Caco-2 (cell line): Measurements from ENCODE around the gene ZMYND8. TPM values are rescaled to one million over a fixed set of nuclear protein-coding genes. Genes with fewer than 3 reads are reported as not detected.

Experiments used
- BruUV-seq: library from RNA; stranded (reverse); fragments of 400-500 nt; replicated peaks from 2 replicates; lab custom pipeline; 2021; lab: Mats Ljungman, UMichigan
- CTCF ChIA-PET: fragments of 300-600 bp; sonication (Branson Sonifier 250); formaldehyde crosslinking; loops from one replicate; lab custom pipeline; 2022; ENCODE audit warnings: antibody characterized with exemption; lab: Charles Lee
- POLR2A ChIA-PET: fragments of 300-600 bp; sonication (Branson Sonifier 250); formaldehyde crosslinking; loops from one replicate; lab custom pipeline; 2022; ENCODE audit warnings: antibody characterized with exemption; lab: Charles Lee
- DNase-seq, 2 experiments: peaks; one replicate each; pipeline versions ENCODE4 v3.0.0 to v3.0.0-alpha.2; 2020 to 2022
- H3K27me3 ChIP-seq: replicated peaks from 2 replicates; pipeline ENCODE4 v1.6.0; 2011; ENCODE audit warnings: low read length; ENCODE audit not compliant: control insufficient read depth, insufficient read depth
- H3K36me3 ChIP-seq: 2 replicates; pipeline ENCODE4 v1.5.1; 2011; ENCODE audit warnings: low read length; ENCODE audit not compliant: control insufficient read depth, insufficient read depth
- H3K4me1 ChIP-seq: fragments of 250-450 bp; sonication (Bioruptor Pico); 2 replicates; pipeline ENCODE4 v1.5.1; 2020; ENCODE audit warnings: mild to moderate bottlenecking
- H3K4me3 ChIP-seq: 2 replicates; pipeline ENCODE4 v1.5.1; 2011; ENCODE audit warnings: low read depth, mild to moderate bottlenecking, control low read depth, low read length
- H3K9me3 ChIP-seq: fragments of 250-450 bp; sonication (Bioruptor Pico); 2 replicates; pipeline ENCODE4 v1.5.1; 2020; ENCODE audit warnings: mild to moderate bottlenecking, moderate library complexity
- H3K27ac Mint-ChIP-seq: one replicate; pipeline ENCODE4 v1.8.0; 2022; ENCODE audit warnings: mixed read lengths; ENCODE audit not compliant: unreplicated experiment
- H3K27me3 Mint-ChIP-seq: one replicate; pipeline ENCODE4 v1.8.0; 2022; ENCODE audit warnings: mixed read lengths; ENCODE audit not compliant: insufficient read depth, unreplicated experiment
- H3K36me3 Mint-ChIP-seq: one replicate; pipeline ENCODE4 v1.8.0; 2022; ENCODE audit warnings: mild to moderate bottlenecking, mixed read lengths; ENCODE audit not compliant: insufficient read depth, unreplicated experiment
- H3K4me1 Mint-ChIP-seq: one replicate; pipeline ENCODE4 v1.8.0; 2022; ENCODE audit warnings: low read depth, mixed read lengths; ENCODE audit not compliant: unreplicated experiment
- H3K4me3 Mint-ChIP-seq: one replicate; pipeline ENCODE4 v1.8.0; 2022; ENCODE audit warnings: mild to moderate bottlenecking, moderate library complexity, mixed read lengths; ENCODE audit not compliant: unreplicated experiment
- H3K9me3 Mint-ChIP-seq: one replicate; pipeline ENCODE4 v1.8.0; 2022; ENCODE audit warnings: mixed read lengths; ENCODE audit not compliant: unreplicated experiment
- intact Hi-C: fragments of 100-400 bp; cut with micrococcal nuclease; formaldehyde crosslinking; loops from one replicate; pipeline ENCODE4 v1.10.0; 2022; ENCODE audit not compliant: unreplicated experiment
- total RNA-seq: library from RNA; stranded (reverse); gene quantifications from 2 replicates; pipeline ENCODE4 v1.2.3, GENCODE V29; 2022
- TF ChIP-seq, protein P1 (sequence below), 2 experiments: fragments of 200-600 bp in 1 of 2; IDR thresholded peaks; 1 replicate in 1 of 2; 2 replicates in 1 of 2; pipeline versions ENCODE4 v1.5.1 to v1.8.0; 2011 to 2022; ENCODE audit warnings: antibody characterized with exemption in 1 of 2, control low read depth in 1 of 2, inconsistent platforms in 1 of 2, low read depth in 1 of 2, low read length in 1 of 2, mild to moderate bottlenecking in 1 of 2, moderate library complexity in 1 of 2; ENCODE audit not compliant: insufficient read depth in 1 of 2, severe bottlenecking in 1 of 2, unreplicated experiment in 1 of 2

The ZMYND8 gene
- total RNA-seq, 1 experiment from 2014 or later: 194 TPM

GRCh38 chr20:47311211-47311610, 45.3 kb downstream of the ZMYND8 start:
- H3K36me3 ChIP-seq: peaks cover 13% of the 10 kb centered on the region
- Mint-ChIP-seq H3K27ac (peak overlapping the region; percentile 34), H3K9me3 (no peaks in the 10 kb centered on the region), H3K4me3 (no peak overlapping the region), H3K36me3 (peaks cover 100% of the 10 kb centered on the region), H3K27me3 (no peaks in the 10 kb centered on the region), H3K4me1 (peaks cover 46% of the 10 kb centered on the region)
- no peaks in the 10 kb centered on the region for H3K27me3 ChIP-seq
- TF ChIP-seq, protein P1, sequence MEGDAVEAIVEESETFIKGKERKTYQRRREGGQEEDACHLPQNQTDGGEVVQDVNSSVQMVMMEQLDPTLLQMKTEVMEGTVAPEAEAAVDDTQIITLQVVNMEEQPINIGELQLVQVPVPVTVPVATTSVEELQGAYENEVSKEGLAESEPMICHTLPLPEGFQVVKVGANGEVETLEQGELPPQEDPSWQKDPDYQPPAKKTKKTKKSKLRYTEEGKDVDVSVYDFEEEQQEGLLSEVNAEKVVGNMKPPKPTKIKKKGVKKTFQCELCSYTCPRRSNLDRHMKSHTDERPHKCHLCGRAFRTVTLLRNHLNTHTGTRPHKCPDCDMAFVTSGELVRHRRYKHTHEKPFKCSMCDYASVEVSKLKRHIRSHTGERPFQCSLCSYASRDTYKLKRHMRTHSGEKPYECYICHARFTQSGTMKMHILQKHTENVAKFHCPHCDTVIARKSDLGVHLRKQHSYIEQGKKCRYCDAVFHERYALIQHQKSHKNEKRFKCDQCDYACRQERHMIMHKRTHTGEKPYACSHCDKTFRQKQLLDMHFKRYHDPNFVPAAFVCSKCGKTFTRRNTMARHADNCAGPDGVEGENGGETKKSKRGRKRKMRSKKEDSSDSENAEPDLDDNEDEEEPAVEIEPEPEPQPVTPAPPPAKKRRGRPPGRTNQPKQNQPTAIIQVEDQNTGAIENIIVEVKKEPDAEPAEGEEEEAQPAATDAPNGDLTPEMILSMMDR (IDR thresholded peaks at IDR 0.05; ENCODE audit: insufficient read depth in 1 of 2, low read depth in 1 of 2, low read length in 1 of 2, severe bottlenecking in 1 of 2, unreplicated experiment in 1 of 2): no peak
- H3K4me1 ChIP-seq: peaks cover 53% of the 10 kb centered on the region
- no peak overlapping the region for H3K4me3 ChIP-seq
- CTCF ChIA-PET: interaction anchor here (1.6 kb wide), 1 partner anchor 73 kb away, joined by 8 read pairs; no protein-coding TSS in a partner anchor
- DNase-seq: no peak
- intact Hi-C loops: no loop called here
- no TSS peak for BruUV-seq
- POLR2A ChIA-PET: interaction anchor here (0.7 kb wide), 1 partner anchor 25 kb away, joined by 8 read pairs; no protein-coding TSS in a partner anchor
- H3K9me3 ChIP-seq: no peaks in the 10 kb centered on the region

DNA sequence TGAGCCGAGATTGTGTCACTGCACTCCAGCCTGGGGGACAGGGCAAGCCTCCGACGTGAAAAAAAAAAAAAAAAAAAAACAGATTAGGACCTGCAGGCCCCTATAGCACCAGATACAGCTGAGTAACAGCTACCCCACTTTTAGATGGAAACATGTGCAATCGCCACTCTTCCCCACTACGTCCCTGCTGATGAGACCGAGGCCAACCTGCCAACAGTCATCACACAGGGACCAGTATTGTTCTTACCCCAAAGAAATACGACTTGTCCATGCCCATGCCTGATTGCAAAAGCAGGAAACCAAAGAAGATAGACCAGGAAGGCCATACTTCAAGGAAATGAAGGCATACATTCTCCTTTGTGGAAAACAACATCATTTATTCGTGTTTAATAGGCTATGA, 45.8 kb downstream of the ZMYND8 start:
- DNase-seq: no peak
- H3K4me3 Mint-ChIP-seq: no peak overlapping the region
- Histone ChIP-seq H3K36me3 (peaks cover 13% of the 10 kb centered on the region), H3K4me1 (peaks cover 49% of the 10 kb centered on the region), H3K9me3 (no peaks in the 10 kb centered on the region), H3K4me3 (no peak overlapping the region), H3K27me3 (no peaks in the 10 kb centered on the region)
- ChIA-PET CTCF (no interaction called here), POLR2A (interaction anchor here (0.7 kb wide), 1 partner anchor 24 kb away, joined by 8 read pairs; no protein-coding TSS in a partner anchor)
- no peaks in the 10 kb centered on the region for H3K27me3 Mint-ChIP-seq
- H3K9me3 Mint-ChIP-seq: no peaks in the 10 kb centered on the region
- peak overlapping the region; percentile 34 for H3K27ac Mint-ChIP-seq
- intact Hi-C loops: no loop called here
- peaks cover 43% of the 10 kb centered on the region for H3K4me1 Mint-ChIP-seq
- TF ChIP-seq, protein P1 (IDR thresholded peaks at IDR 0.05; ENCODE audit: insufficient read depth in 1 of 2, low read depth in 1 of 2, low read length in 1 of 2, severe bottlenecking in 1 of 2, unreplicated experiment in 1 of 2): no peak
- peaks cover 100% of the 10 kb centered on the region for H3K36me3 Mint-ChIP-seq
- no TSS peak for BruUV-seq

DNA sequence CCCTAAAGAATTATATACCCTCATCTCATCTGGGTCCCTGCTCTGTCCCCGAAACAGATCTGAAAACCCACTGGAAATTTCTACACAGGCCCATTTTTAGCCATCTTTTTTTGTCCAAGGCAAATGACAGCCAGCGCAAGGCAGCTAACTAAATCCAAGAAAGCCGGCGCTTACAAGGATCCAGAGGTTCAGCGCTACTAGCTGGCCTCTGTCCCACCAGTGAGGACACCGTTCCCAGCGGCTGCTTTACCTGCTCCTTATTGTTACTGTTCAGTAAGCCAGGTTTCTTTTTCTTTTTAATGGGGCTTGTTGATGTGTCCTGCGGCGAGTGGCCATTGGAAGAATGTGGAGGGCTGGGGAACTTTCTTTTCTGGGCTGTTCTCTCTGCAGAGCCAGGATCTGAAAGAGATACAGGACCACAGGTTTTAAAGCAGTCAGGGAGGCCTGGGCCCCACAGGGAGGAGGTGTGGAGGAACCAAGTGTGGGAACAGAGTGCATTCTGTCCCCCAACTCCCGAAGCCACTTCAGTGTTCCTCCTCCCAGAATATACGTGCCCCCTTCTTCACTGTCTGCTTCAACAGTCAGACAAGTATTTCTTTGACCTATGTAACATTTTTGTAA, 46.6 kb downstream of the ZMYND8 start:
- ChIA-PET CTCF (no interaction called here), POLR2A (no interaction called here)
- Histone ChIP-seq H3K36me3 (peaks cover 13% of the 10 kb centered on the region), H3K4me1 (peaks cover 41% of the 10 kb centered on the region), H3K4me3 (no peak overlapping the region), H3K9me3 (no peaks in the 10 kb centered on the region), H3K27me3 (no peaks in the 10 kb centered on the region)
- TF ChIP-seq, protein P1 (IDR thresholded peaks at IDR 0.05; ENCODE audit: insufficient read depth in 1 of 2, low read depth in 1 of 2, low read length in 1 of 2, severe bottlenecking in 1 of 2, unreplicated experiment in 1 of 2): no peak
- BruUV-seq: no TSS peak
- H3K9me3 Mint-ChIP-seq: no peaks in the 10 kb centered on the region
- peaks cover 34% of the 10 kb centered on the region for H3K4me1 Mint-ChIP-seq
- H3K27ac Mint-ChIP-seq: peak overlapping the region; percentile 81
- H3K4me3 Mint-ChIP-seq: no peak overlapping the region
- H3K36me3 Mint-ChIP-seq: peaks cover 100% of the 10 kb centered on the region
- no peak for DNase-seq
- intact Hi-C loops: no loop called here
- H3K27me3 Mint-ChIP-seq: no peaks in the 10 kb centered on the region
